Stomach (tissue), 9 donors: ENCODE data around the gene DBET. TPM values are rescaled to one million over a fixed set of nuclear protein-coding genes. Genes with fewer than 3 reads are reported as not detected.
"Not testable (repeated sequence)": the region's sequence is repeated elsewhere in the genome, so short reads cannot be mapped to it uniquely, and the experiment has no call there.

Experiments used
- DNase-seq, 2 donors: peaks; one replicate each; pipeline versions ENCODE4 v3.0.0 to v3.0.0-alpha.2; 2013 to 2019
- H3K27ac ChIP-seq, 5 donors: fragments of 200-600 bp in 4 of 5; sonication (generic) in 4 of 5; one replicate each; pipeline ENCODE4 v1.5.1; 2013 to 2019; ENCODE audit warnings: mild to moderate bottlenecking in 1 of 5, moderate library complexity in 1 of 5
- H3K27me3 ChIP-seq, 3 donors: fragments of 200-600 bp; sonication (generic); one replicate each; pipeline ENCODE4 v1.5.1; 2017 to 2019; ENCODE audit warnings: mixed run types in 1 of 3
- H3K36me3 ChIP-seq, 4 donors: fragments of 200-600 bp; sonication (generic); 1 replicate in 3 of 4; 2 replicates in 1 of 4; pipeline ENCODE4 v1.5.1; 2016 to 2019
- H3K4me1 ChIP-seq, 4 donors: fragments of 200-600 bp; sonication (generic); one replicate each; pipeline ENCODE4 v1.5.1; 2016 to 2019
- H3K4me3 ChIP-seq, 4 donors: fragments of 200-600 bp; sonication (generic) in 3 of 4; one replicate each; pipeline ENCODE4 v1.5.1; 2016 to 2019; ENCODE audit warnings: mild to moderate bottlenecking in 1 of 4
- H3K9me3 ChIP-seq, 4 donors: fragments of 200-600 bp; sonication (generic); one replicate each; pipeline ENCODE4 v1.5.1; 2016 to 2019
- WGBS, 5 donors: extraction: QIAGEN DNeasy Blood & Tissue Kit in 3 of 5; methylation state at CpG; one replicate each; pipeline versions ENCODE4 v1.1.5 to v1.1.7; 2013 to 2018; 5-methylcytosine and 5-hydroxymethylcytosine counted together
- intact Hi-C: fragments of 100-400 bp; cut with DNase I; formaldehyde crosslinking; loops from one replicate; pipeline ENCODE4 v1.15.1; 2023; ENCODE audit warnings: low total_unique reads
- polyA plus RNA-seq, 3 donors: library from polyadenylated mRNA; stranded (reverse); fragments of 200-250 nt; gene quantifications; one replicate each; pipeline ENCODE4 v1.2.3, GENCODE V29; 2013
- total RNA-seq, 5 donors: library from RNA; depleted of rRNA; stranded (reverse); fragments of >200 nt; gene quantifications; one replicate each; pipeline versions ENCODE4 v1.1.0 to v1.2.3, GENCODE V29; 2014 to 2016
- donor health status: healthy with polysubstance abuse.
- donor health status: Bipolar disorder and iron deficiency.
- donor health status: healthy.

DBET gene
- total and polyA plus RNA-seq, 8 donors: not detected

- H3K9me3 ChIP-seq, H3K4me3 ChIP-seq, H3K4me1 ChIP-seq, H3K36me3 ChIP-seq, DNase-seq, intact Hi-C loops, H3K27ac ChIP-seq, H3K27me3 ChIP-seq: not testable (repeated sequence)
- WGBS, 5 donors: 40 to 67% (median 47%) methylated on average over 1 to 4 of the region's 4 CpGs
Observed at GRCh38 chr4:190058997-190059396, 5.3 kb upstream of the DBET start.

- DNase-seq, H3K36me3 ChIP-seq, H3K27ac ChIP-seq, intact Hi-C loops, H3K4me3 ChIP-seq, H3K4me1 ChIP-seq, H3K9me3 ChIP-seq: not testable (repeated sequence)
- WGBS, 5 donors: 23 to 29% (median 28%) methylated on average over 3 of the region's 3 CpGs; no CpG with 5 or more reads in 1 of the 5 donors
- peaks cover 0 to 14% (median 0%) of the 10 kb centered on the region in 3 donors for H3K27me3 ChIP-seq
Observed at GRCh38 chr4:190064805-190065204, 503 bp downstream of the DBET start.

- H3K36me3 ChIP-seq, H3K9me3 ChIP-seq, H3K27ac ChIP-seq, intact Hi-C loops, H3K27me3 ChIP-seq, H3K4me3 ChIP-seq, H3K4me1 ChIP-seq: not testable (repeated sequence)
- 41 to 91% (median 65%) methylated on average over 29 to 45 of the region's 45 CpGs for WGBS, 5 donors
- peak in 1 of 2 donors; percentile 12 for DNase-seq
Observed at GRCh38 chr4:190068351-190068750, 4.0 kb downstream of the DBET start.

- H3K27me3 ChIP-seq, H3K4me3 ChIP-seq, H3K4me1 ChIP-seq, intact Hi-C loops, H3K27ac ChIP-seq, H3K9me3 ChIP-seq, DNase-seq, H3K36me3 ChIP-seq: not testable (repeated sequence)
- WGBS, 5 donors: 17 to 45% (median 20%) methylated on average over 1 to 8 of the region's 27 CpGs; no CpG with 5 or more reads in 2 of the 5 donors
Observed at GRCh38 chr4:190093052-190093451, 28.8 kb downstream of the DBET start.

- H3K36me3 ChIP-seq, H3K9me3 ChIP-seq, H3K4me1 ChIP-seq, intact Hi-C loops, H3K27me3 ChIP-seq, H3K27ac ChIP-seq, H3K4me3 ChIP-seq, DNase-seq: not testable (repeated sequence)
- no CpG with 5 or more reads among the region's 1 CpG for WGBS, 5 donors
Observed at GRCh38 chr4:190094031-190094430, 29.7 kb downstream of the DBET start.

GRCh38 chr4:190095335-190095734 lies 31.0 kb downstream of the DBET start:
- WGBS, 5 donors: no CpG with 5 or more reads among the region's 6 CpGs

GRCh38 chr4:190099605-190100004 lies 35.3 kb downstream of the DBET start:
- H3K27ac ChIP-seq, H3K27me3 ChIP-seq, H3K9me3 ChIP-seq, H3K4me3 ChIP-seq, intact Hi-C loops, H3K36me3 ChIP-seq, H3K4me1 ChIP-seq: not testable (repeated sequence)
- DNase-seq: peak in 1 of 2 donors; percentile 17
- 25 to 62% (median 39%) methylated on average over 2 of the region's 2 CpGs for WGBS, 5 donors

More at GRCh38 chr4:190095335-190095734, 31.0 kb downstream of the DBET start:
- H3K36me3 ChIP-seq, H3K27ac ChIP-seq, H3K9me3 ChIP-seq, intact Hi-C loops, H3K27me3 ChIP-seq, H3K4me3 ChIP-seq, DNase-seq, H3K4me1 ChIP-seq: not testable (repeated sequence)

GRCh38 chr4:190101525-190101924 lies 37.2 kb downstream of the DBET start:
- intact Hi-C loops, H3K27ac ChIP-seq, H3K4me1 ChIP-seq, H3K27me3 ChIP-seq, DNase-seq, H3K9me3 ChIP-seq, H3K4me3 ChIP-seq, H3K36me3 ChIP-seq: not testable (repeated sequence)
- WGBS, 5 donors: no CpG with 5 or more reads among the region's 1 CpG

GRCh38 chr4:190106191-190106590 lies 41.9 kb downstream of the DBET start:
- WGBS, 5 donors: 36 to 41% (median 38%) methylated on average over 3 of the region's 3 CpGs
- intact Hi-C loops, H3K9me3 ChIP-seq, H3K4me3 ChIP-seq, H3K4me1 ChIP-seq, H3K36me3 ChIP-seq, H3K27ac ChIP-seq: not testable (repeated sequence)
- peak in 1 of 2 donors; percentile 24 for DNase-seq
- peaks cover 0 to 23% (median 6%) of the 10 kb centered on the region in 3 donors for H3K27me3 ChIP-seq

- H3K27ac ChIP-seq, H3K4me3 ChIP-seq, H3K36me3 ChIP-seq, H3K4me1 ChIP-seq, H3K9me3 ChIP-seq, intact Hi-C loops: not testable (repeated sequence)
- 42 to 49% (median 45%) methylated on average over 7 of the region's 7 CpGs for WGBS, 5 donors
- H3K27me3 ChIP-seq: peaks cover 0 to 29% (median 8%) of the 10 kb centered on the region in 3 donors
- peak in 1 of 2 donors; percentile 25 for DNase-seq
Observed at GRCh38 chr4:190106611-190107480, 42.5 kb downstream of the DBET start.

GRCh38 chr4:190107766-190108485 lies 43.6 kb downstream of the DBET start:
- DNase-seq: peak in 1 of 2 donors; percentile 25
- 38 to 54% (median 40%) methylated on average over 2 of the region's 2 CpGs for WGBS, 5 donors
- intact Hi-C loops: not testable (repeated sequence)

GRCh38 chr4:190108756-190109155 lies 44.5 kb downstream of the DBET start:
- WGBS, 5 donors: 64 to 70% (median 66%) methylated on average over 6 of the region's 6 CpGs
- intact Hi-C loops, H3K36me3 ChIP-seq, H3K9me3 ChIP-seq, H3K4me1 ChIP-seq, H3K27ac ChIP-seq, H3K4me3 ChIP-seq: not testable (repeated sequence)
- peak in 1 of 2 donors; percentile 28 for DNase-seq
- H3K27me3 ChIP-seq: peaks cover 0 to 36% (median 8%) of the 10 kb centered on the region in 3 donors

More at GRCh38 chr4:190107766-190108485, 43.6 kb downstream of the DBET start:
- H3K9me3 ChIP-seq, H3K4me1 ChIP-seq, H3K36me3 ChIP-seq, H3K4me3 ChIP-seq, H3K27ac ChIP-seq: not testable (repeated sequence)
- peaks cover 0 to 36% (median 8%) of the 10 kb centered on the region in 3 donors for H3K27me3 ChIP-seq
